ENCODE results near the gene UBR4.

Gene UBR4

DNA sequence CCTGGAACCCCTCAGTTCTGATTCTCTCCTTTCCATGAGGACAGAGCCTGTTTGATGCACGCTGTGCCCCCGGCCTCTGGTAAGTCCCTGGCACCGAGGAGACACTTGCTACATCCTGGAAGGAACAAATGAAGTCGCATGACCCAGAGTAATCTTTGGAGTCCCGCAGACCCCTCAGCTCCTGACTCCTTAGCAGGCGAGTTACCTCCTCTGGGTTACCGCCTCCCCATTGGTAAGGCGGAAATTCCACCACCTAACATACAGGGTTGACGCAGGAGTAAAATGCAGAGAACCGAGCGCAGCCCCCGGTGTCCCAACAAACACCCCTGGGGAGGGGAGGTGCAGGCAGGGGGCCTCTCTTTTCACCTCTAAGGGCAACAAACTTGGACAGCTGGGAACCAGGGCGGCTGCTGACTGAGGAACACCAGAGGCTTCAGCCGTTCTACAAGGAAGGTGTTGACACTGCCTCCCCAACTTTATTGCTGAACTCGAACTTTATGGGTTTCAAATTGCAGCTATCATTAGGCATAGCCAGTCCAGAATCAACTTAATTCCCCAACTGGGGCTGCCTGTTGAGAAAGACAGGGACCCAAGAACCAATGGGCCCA is 138.3 kb downstream of the UBR4 start:
- DNase-seq (ENCODE audit: low read depth), result no peak

DNA sequence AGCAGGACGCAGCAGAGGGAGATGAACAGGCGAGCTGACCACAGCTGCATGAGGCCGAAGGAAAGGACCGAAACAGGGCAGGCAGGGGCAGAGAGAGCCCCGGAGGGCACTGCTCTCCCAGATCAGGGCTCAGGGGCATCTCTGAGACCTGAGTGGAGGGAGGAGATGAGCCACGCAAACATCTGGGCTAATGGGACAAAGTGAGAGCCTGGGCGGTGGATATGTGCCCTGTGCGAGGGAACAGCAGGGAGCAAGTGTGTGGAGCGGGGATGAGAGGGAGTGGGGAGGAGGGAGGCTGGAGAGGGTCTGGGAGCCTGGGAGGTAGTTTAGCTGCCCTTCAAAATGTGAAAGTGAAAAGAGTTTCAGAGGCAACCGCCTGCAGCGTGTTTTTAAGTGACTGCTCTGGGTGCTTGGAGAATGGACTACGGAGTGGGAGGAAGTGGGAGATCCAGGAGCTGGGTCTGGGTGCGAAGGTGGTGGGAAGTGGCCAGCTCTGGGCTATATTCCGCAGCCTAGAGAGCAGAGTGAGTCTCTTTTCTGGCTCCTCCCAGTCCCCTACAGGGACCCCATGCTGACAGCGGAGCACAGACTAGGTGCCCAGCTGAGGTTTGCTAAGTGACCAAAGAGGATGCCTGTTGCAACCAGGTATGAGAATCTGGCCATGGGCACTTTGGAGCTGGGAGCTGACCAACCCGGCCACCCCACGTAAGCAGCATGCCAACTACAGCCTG is 139.0 kb downstream of the UBR4 start:
- DNase-seq (ENCODE audit: low read depth), result no peak

DNA sequence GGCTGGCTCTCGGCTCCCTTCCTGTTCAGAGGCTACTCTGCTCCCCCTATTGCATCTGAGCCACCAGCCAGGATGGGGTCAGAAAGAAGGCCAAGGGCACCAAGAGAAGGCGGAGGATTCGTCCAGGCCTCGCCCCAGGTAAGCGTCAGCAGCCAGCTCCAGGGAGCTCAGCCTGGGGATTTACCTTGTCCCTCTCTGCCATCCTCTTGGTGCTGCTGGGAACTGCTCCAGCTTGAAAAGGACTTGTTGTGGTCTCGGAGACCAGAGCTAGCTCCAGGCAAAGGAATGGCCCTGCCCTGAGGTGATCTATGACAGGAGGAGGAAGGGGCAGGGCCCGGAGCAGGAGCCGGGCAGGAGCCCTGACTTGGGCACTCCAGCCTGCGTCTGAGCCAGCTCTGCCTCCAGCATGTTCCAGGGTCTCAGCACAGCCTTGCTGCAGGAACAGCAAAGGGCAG is 139.8 kb downstream of the UBR4 start:
- no peak for DNase-seq (ENCODE audit: low read depth)

DNA sequence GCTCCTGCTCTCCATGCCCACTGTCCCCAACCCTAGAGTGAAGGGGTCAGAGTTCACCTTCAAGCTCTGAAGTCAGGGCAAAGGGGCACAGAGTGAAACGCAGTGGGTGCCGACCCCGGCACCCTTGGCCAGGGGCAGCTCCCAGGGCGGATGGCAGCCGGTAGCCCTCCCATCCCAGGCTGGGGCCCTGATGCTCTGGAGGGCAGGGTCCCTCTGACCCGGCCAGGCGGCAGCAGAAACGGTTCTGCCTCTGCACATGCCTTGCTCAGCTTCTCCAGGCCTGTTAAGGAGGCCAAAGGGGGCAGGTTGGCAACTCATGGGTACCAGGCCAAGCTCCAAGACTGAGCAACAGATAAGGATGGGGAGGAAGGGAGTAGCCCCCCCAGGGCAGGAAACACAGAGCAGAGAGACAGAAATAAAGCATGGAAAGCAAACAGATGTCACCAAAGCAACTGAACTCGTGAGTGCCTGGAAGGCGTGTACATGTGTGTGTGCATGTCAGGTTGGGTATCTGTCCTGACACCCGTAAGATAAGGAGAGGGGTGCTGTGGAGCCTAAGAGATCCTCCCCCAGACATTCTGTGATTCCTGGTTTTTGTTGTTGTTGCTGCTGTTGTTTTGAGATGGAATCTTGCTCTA is 141.3 kb downstream of the UBR4 start:
- DNase-seq (ENCODE audit: low read depth), result no peak

DNA sequence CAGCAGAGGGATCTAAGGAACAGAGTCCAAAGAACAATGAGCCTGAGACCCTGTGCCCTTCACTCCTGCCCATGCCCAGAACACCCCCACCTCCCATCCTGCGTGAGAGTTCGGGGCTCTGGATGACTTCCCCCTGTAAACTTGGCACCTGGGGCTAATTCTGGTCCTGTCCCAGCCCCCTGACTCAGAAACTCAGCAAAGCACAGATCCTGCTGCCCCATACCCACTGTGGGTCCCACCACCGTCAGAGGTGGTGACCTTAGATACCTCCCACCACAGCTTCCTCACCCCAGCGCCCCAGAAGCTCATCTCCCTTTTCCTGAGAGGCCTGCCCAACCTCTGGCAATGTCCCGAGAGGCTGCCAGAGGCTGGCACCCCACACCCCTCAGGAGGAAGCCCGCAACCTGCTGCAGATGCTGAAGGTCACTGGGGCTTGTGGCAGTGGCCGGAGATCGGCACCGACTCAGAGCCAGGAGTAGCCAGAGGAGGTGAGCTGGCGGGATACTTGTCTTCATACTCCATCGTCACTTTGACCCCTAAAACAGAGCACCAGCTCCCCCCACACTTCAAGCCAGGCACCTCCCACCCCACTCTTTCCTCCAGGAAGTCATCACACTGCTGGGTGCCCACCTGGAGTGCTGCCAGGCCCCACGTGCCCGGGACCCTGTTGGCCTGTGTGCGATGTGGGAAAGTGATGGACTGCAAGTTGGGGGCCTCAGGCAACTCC is 142.0 kb downstream of the UBR4 start:
- no peak for DNase-seq (ENCODE audit: low read depth)

DNA sequence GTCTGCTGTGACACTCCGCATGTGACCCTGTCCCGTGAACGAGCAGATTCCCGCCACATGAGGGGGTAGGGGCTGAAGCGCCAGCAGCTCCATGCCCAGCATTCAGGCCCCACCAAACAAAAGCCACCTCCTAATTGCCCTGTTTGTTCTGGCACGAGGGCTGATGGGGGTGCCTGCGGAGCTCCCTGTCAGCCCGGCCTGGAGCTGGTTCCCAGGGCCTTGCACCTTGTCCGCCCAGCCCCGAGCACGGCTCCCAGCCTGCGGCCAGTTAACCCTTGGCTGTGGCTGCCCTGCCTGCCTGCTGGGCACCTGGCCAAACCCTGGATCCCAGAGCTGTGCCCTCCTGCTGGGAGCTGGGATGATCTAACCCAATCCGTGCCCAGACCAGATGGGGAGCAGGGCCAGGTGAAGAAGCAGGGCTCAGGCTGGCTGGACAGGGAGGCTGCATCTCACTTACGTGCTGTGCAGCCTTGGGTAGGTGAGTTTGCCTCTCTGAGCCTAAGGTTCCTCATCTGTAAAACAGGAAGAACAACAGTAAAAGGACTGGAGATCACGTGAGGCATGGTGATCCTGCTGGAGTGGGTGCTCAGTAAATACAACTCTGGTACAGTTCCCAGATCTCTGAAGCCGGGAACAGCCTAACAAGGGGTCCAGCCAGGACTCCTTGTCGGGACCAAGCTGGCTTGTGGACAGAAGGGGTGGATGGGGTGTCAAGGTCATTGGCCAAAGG is 142.7 kb downstream of the UBR4 start:
- no peak for DNase-seq (ENCODE audit: low read depth)

DNA sequence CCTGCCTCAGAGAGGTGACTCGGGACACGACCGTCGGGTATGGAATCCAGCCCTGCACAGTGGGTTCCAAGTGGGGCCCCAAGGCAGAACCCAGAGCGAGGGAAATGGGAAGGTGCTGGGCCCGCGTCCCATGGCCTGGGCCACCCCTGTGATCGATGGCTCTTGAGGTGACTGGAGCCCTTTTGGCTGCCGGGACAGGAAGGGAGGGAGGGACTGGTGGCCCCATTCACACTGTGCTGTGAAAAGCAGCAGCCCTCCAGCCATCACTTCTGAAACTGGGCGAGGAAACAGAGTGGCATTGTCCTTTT is 143.2 kb downstream of the UBR4 start:
- no peak for DNase-seq (ENCODE audit: low read depth)

DNA sequence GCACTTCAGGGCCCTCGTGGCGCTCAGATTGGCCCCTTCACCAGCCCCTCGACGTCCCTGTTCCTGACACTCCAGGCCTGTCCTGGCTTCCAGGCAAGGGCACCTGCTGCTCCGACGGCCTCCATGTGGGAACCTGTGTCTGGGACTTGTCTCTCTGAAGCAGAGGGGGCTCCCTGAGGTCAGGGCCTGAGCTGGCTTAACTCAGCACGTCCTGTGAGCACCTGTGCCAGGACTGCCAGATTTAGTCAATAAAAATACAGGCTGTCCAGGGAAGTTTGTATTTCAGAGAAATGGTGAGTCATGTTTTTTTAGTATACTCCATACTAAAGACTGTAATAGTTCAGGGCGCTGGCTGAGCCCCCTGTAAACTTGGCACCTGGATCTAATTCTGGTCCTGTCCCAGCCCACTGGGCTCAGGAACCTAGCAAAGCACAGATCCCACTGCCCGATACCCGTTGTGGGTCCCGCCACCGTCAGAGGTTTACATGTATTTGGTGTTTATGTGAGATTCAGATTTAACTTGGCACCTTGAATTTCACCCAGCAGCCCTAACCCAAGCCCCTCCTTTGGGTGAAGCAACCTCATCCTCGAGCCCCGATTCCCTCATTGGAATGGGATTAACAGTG is 143.7 kb downstream of the UBR4 start:
- no peak for DNase-seq (ENCODE audit: low read depth)

DNA sequence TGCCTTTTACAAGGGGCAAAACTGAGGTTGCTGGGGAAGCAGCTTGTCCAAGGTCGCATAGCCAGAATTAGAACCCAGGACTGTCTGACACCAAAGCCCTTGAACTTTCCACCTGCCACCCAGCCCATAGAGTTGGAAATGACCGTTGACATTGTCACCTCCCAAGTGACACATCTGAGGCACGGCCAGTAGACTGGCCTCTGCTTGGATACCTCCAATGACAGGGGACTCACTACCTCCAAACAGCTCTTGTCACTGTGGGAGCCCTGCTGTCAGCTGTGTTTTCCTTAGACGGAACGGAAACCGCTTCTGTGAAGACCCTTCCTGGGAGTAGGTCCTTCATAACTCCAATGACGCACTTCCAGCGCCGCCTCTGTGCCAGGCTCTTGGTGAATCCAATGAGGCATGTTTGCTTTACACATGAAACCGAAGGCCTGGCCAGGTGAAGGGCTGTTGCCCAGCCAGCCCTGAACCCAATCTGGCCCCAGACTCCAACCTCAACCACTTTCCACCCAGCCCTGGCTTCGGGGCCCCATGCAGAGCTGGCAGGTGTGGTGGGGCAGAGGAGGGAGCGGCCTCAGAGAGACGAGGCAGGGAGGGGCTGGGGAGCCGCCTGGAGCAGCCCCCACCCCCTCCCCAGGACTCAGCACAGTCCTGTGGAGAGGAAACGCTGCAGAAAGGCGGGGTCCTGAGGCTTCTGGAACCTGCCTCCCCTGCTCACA is 144.4 kb downstream of the UBR4 start:
- DNase-seq (ENCODE audit: low read depth), result no peak

DNA sequence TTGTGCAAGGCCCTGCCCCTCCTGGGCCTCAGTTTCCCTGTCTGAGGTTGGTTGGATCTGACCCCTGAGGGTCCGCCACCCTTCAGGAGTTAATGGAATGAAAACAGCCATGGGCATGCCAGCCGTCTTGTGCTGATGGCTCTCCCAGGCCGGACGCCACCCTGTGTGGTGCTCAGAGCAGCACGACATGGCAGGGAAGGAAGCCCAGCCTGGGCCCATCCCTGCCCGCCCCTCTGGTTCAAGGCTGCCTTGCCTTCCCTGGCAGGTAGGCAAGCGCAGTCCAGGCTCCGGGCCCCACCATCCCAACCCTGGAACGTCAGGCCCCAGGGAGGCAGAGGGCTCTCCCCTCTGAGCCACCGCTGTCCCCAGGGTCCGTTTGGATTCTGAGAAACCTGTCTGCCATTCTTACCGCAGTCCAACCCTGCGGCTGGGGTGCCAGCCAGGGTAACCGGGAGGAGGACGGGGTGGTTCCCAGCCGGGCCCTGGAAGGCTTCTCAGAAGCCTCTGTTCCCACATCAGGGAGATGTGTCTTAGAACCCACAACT is 145.1 kb downstream of the UBR4 start:
- no peak for DNase-seq (ENCODE audit: low read depth)

DNA sequence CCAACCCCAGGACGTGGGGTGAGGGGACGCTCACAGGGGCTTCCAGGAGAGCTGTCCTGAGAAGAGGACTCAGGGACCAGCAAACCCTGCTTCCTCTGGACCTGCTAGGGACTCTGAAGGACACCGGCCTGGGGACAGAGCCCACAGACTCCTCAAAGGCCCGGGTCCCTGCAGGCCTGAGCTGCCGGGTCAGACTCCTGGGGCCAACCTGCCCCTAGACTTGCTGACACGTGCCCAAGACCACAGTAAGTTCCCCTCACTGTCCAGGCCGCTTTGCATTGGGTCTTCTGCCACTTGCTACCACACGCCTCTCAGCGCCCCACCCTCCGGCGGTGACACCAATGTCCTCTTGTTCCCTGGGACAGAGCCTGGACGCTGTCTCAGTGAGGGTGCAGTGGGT is 146.9 kb downstream of the UBR4 start:
- no peak for DNase-seq (ENCODE audit: low read depth)

DNA sequence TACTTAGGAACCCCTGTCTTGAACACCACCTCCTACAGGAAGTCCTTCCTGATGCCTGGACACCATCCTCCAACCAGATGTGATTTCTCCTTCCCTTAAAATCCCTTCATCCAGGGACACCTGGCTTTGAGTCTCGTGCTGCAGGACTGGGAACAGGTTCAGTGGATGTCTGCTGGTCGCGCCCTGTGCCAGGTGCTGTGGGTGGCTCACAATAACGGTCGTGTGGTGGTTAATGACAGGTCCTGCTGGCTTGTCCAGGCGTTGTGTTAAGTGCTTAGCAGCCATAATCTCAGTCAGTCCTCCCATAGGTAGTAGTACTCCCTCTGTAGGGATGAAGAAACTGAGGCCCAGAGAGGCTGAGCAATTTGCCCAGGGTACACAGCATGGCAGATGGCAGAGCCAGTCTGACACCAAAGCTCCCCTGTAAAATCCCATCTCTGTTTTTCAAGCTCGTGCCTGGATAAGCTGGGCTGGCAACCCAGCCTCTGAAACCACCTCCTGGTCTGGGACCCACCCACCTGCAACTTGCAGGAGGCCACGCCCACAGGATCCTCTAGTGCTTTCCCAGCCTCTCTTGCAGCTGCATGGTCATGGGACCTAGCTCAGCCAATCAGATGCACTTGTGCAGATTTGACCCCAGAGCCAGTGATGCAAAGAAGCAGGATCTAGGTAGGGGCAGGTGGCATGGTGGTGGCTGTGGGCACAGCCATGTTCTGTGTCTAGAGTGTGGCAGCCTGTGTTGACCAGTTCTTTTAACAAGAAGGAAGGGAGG is 147.6 kb downstream of the UBR4 start:
- no peak for DNase-seq (ENCODE audit: low read depth)

DNA sequence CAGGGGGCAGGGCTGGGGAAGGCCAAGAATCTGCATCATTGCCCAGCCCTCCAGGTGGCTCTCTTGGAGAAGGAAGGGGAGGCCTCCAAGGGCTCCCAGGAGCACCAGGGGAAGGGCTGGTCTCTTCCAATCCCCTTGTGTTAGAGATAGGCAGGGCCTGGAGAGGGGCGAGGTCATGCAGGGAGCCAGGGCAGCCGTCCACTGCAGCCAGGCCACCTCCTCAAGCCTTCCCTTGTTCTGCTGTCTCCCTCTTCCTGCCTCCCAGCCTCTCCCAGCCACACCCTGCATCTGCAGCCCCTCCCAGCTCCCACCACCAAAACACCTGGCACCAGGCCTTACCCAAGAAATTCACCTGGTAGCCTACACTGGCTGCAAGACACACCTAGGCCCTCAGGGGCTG is 148.3 kb downstream of the UBR4 start:
- DNase-seq (ENCODE audit: low read depth), result no peak

DNA sequence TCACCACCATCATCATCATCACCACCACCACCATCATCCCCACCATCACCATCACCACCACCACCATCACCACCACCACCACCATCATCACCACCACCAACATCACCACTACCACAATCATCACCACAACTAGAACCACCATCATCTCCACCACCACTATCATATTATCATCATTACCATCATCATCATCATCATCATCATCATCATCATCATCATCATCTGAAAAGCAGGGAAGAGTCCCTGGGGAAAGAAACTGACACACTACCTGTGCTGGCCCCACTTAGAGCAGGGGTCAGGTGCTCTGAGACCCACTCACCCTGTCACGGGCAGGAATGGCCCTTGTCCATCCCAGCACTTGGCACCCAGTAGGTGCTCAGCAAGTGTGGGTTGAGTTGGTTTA is 148.7 kb downstream of the UBR4 start:
- no peak for DNase-seq (ENCODE audit: low read depth)

DNA sequence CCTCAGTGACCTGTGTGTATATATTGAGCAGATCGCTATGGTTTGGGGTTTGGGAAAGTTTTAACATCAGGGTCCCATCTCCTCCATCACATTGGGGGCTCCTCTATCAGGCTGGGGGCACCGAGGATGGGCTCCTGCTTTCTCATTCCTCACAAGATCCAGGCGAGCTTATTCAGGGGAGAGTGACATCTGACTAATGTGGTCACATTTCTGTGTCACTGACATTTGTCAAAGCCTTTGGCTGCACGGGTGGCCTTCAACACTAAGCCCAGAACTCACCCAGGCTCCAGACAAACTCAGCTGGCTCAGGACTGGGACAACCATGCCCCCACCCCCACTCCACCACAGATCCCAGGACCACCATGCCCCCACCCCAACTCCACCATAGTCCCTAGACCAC is 150.3 kb downstream of the UBR4 start:
- no peak for DNase-seq (ENCODE audit: low read depth)

DNA sequence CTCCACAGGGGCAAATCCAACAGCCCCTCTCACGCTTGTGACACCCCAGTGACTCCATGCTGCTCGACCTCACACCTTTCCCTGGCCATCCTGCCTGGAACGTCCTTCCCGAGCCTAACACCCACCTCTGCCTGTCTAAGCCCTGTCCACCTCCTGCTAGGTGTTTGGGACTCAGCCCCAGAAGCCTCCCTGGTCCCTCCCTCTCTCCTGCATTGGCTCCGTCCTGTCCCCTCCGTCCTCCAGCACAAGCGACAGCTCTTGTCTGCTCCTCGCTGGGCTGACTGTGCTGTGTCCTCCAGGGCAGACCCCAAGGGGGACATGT is 151.6 kb downstream of the UBR4 start:
- DNase-seq (ENCODE audit: low read depth), result no peak

DNA sequence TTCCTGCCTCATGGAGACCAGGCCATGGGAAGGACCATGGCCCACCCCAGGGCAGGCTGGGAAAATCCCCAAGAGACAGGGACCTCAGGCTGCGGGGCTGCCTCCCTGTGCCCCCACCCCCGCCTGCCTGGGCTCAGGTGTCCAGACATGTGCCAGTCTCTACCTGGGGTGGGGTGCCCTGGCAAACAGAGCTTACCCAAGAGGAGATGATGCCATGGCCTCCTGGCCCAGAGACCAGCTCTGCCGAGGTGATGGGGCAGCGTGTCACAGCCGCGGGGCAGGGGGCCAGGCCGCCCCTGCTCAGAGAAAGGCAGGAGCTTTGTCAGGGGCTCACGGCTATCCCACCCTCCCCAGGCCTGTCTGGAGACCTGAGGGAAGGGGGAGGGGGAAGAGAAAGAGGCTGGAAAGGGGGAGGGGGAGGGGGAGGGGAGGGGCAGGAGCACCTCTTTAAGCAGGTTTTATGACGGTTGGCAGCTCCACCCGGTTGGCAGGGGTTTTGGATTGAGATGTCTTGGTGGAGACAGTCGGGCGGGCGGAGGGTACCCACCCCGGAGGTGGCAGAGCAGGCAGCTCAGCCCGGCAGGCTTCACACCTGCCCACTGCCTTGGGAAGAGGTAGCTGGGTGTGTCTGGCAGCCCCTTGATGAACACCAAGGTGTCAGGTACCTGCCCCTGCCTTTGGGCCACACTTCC is 152.1 kb downstream of the UBR4 start:
- DNase-seq (ENCODE audit: low read depth), result no peak

DNA sequence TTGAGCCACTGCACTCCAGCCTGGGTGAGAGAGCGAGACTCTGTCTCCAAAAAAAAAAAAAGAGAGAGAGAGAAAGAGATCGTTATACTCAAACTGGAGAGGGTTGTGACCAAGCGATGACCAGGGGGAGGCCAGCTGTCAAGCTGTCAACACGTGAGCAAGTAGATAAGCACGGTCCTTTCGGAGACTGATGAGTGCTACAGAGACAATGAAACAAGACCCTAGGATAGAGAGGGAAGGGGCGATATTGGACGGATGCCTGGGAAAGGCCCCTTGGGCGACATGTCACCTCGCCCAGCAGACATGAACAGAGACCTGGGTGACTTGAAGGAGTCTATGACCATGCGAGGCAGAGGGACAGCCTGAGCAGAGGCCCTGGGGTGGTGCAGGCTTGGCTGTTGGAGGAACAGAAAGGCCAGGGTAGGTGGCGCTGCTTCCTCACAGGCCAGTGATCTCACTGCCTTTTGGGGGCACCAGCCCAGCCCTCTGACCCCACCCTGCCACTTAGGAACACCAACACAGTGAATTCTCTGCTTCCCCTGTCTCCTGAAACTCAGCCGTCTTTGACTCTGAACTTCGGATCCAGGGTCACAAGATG is 152.8 kb downstream of the UBR4 start:
- DNase-seq (ENCODE audit: low read depth), result no peak

DNA sequence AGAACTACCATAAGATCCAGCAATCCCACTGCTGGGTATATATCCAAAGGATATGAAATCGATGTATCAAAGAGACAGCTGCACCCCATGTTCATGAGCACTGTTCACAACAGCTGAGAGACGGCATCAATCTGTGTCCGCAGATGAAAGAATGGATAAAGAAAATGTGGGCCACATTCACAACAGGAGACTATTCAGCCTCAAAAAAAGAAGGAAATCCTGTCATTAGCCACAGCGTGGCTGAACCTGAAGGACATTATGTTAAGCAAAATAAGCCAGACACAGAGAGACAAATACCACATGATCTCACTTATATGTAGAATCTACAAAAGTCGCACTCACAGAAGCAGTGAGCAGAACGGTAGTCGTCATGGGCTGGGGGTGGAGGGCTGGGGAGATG is 154.4 kb downstream of the UBR4 start:
- no peak for DNase-seq (ENCODE audit: low read depth)
